SU-DHL-6 (cell line): ENCODE measurements around the gene DPAGT1.

Experiments
- H2AFZ ChIP-seq: fragments of 200-600 bp; sonication (generic); 2 replicates; pipeline ENCODE4 v1.6.1; 2014; ENCODE audit warnings: low read depth, mild to moderate bottlenecking, moderate library complexity, mixed read lengths, antibody characterized with exemption, low read length; ENCODE audit not compliant: severe bottlenecking
- H3F3A ChIP-seq: fragments of 200-600 bp; shearing (Covaris generic); 2 replicates; pipeline ENCODE4 v1.6.0; 2016; ENCODE audit warnings: antibody characterized with exemption, mild to moderate bottlenecking; ENCODE audit not compliant: insufficient read depth
- H3K27ac ChIP-seq: fragments of 200-600 bp; sonication (generic); 2 replicates; pipeline ENCODE4 v1.5.1; 2016; ENCODE audit warnings: low read depth, mild to moderate bottlenecking, low read length, moderate library complexity, mixed read lengths
- H3K27me3 ChIP-seq: fragments of 200-600 bp; sonication (generic), shearing (Covaris generic); 2 replicates; pipeline ENCODE4 v1.6.0; 2014; ENCODE audit warnings: mild to moderate bottlenecking, low read length
- H3K36me3 ChIP-seq: fragments of 200-600 bp; sonication (generic); 2 replicates; pipeline ENCODE4 v1.6.1; 2014; ENCODE audit warnings: mild to moderate bottlenecking, low read length, mixed read lengths
- H3K4me2 ChIP-seq: fragments of 300-600, 200-600 bp; shearing (Covaris generic), sonication (generic); 2 replicates; pipeline ENCODE4 v1.6.0; 2014; ENCODE audit warnings: low read length, low read depth, mild to moderate bottlenecking; ENCODE audit not compliant: poor library complexity, severe bottlenecking
- H3K4me3 ChIP-seq: fragments of 200-600 bp; sonication (generic); 2 replicates; pipeline ENCODE4 v1.5.1; 2014; ENCODE audit warnings: antibody characterized with exemption, low read length, mild to moderate bottlenecking, mixed read lengths; ENCODE audit not compliant: insufficient read depth, poor library complexity, severe bottlenecking
- H3K79me2 ChIP-seq: fragments of 200-600 bp; sonication (generic); 2 replicates; pipeline ENCODE4 v1.6.1; 2014; ENCODE audit warnings: mild to moderate bottlenecking, low read length, moderate library complexity; ENCODE audit not compliant: insufficient read depth
- H3K9ac ChIP-seq: fragments of 200-600 bp; sonication (generic); 2 replicates; pipeline ENCODE4 v1.7.0; 2014; ENCODE audit warnings: mild to moderate bottlenecking, low read length
- H3K9me2 ChIP-seq: fragments of 200-600 bp; sonication (generic); replicated peaks from 2 replicates; pipeline ENCODE4 v1.6.1; 2014; ENCODE audit warnings: low read length; ENCODE audit not compliant: insufficient read depth
- H3K9me3 ChIP-seq: fragments of 200-600 bp; sonication (generic); 2 replicates; pipeline ENCODE4 v1.6.1; 2014; ENCODE audit warnings: low read length, mixed read lengths; ENCODE audit not compliant: insufficient read depth
- H4K20me1 ChIP-seq: fragments of 200-600 bp; sonication (generic); 2 replicates; pipeline ENCODE4 v1.6.1; 2014; ENCODE audit warnings: low read depth, mild to moderate bottlenecking, antibody characterized with exemption, low read length, moderate library complexity, mixed read lengths
- CTCF ChIP-seq: fragments of 200-600 bp; sonication (generic); IDR thresholded peaks from one replicate; pipeline ENCODE4 v1.5.1; 2017; ENCODE audit warnings: antibody characterized with exemption, mild to moderate bottlenecking, low read length, moderate library complexity; ENCODE audit not compliant: insufficient read depth, poor library complexity, severe bottlenecking
- EZH2phosphoT487 ChIP-seq: fragments of 200-600 bp; sonication (generic), shearing (Covaris generic); conservative IDR thresholded peaks from 2 replicates; pipeline ENCODE4 v1.6.1; 2018; ENCODE audit warnings: mild to moderate bottlenecking, antibody characterized with exemption, low read length, moderate library complexity, mixed read lengths

Gene DPAGT1

DNA sequence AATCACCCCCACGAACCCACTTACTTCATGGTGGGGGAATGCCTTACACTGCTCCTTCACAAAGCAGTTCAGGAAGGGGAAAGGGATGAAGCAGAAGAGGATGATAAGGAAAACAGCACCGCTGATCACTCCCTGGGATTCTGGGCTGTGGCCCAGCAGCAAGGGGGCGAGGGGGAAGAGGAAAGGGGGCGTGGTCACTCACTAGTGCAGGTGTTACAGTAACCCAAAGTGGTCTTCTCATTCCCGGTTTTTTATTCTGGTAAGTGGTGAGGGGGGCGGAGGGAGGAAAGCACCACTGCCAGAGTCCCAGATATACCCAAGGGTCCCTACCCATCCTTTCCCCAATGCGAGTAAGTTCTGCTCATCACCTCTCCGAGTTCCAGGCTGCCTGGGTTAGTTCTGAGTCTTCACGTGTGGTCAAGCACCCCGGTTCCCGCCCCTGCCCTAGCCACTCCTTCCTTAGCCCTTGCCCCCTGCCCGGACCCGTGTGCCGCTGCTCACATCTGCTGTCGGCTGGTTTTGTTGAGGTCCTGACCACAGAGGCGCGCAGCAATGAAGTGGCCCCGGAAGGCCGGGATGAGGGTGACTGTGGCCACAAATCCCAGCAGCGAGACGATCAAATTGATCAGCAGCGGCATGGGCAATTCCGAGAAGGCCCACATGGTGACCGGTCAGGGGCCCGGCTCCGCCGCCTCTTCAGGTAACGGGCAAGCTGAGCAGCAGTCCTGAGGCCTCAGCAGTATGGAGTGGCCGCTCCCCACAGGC is 477 bp downstream of the DPAGT1 start:
- Histone ChIP-seq H3K36me3 (peaks cover 12% of the 10 kb centered on the region), H3K9me2 (no peaks in the 10 kb centered on the region), H3K9ac (peak overlapping the region; percentile 93), H3K4me3 (peak overlapping the region; percentile 72), H3K4me2 (peak overlapping the region; percentile 83), H3K27ac (peak overlapping the region; percentile 77), H2AFZ (peak overlapping the region; percentile 65), H3K79me2 (peaks cover 16% of the 10 kb centered on the region), H3F3A (peaks cover 36% of the 10 kb centered on the region), H3K9me3 (no peaks in the 10 kb centered on the region), H3K27me3 (no peaks in the 10 kb centered on the region), H4K20me1 (no peaks in the 10 kb centered on the region)
- no peak for TF ChIP-seq CTCF
- no peak for TF ChIP-seq EZH2phosphoT487

DNA sequence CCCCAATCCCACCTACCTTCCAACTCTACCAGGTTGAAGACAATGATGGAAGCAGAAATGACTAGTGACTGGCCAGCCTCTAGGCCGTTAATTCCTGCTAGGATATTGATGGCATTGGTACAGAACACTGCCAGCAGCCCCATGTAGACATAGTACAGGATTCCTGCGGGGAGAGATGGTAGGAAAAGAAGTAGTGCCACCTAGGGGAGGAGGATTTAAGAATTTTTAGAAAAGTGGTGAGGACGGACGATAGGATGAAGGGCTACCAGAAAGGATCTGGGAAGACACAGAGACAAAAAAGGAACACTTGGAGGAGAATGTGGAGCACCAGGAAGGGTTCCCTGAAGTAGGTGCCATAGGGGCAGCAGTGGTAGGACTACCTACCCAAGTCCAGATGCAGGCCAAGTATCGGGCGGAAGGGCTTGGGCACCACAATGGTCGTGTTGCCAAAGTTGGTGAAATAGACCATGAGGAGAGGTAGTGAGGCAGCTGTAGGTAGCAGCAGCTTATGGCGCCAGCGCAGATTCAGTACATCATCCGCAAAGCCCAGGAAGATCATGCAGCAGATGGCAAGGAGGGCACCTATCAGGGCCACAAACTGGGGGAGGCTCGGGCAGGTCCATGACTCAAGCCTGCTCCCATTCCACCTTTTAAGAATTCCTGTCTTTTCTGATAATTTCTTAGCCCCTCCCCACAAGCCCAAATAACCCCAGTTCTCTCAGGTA is 1.2 kb downstream of the DPAGT1 start:
- H3K9ac ChIP-seq = peak overlapping the region; percentile 93
- H3K79me2 ChIP-seq = peaks cover 16% of the 10 kb centered on the region
- H3K4me2 ChIP-seq = peak overlapping the region; percentile 83
- H3K27me3 ChIP-seq = no peaks in the 10 kb centered on the region
- H3K9me3 ChIP-seq = no peaks in the 10 kb centered on the region
- H3F3A ChIP-seq = peaks cover 38% of the 10 kb centered on the region
- H3K27ac ChIP-seq = peak overlapping the region; percentile 77
- H2AFZ ChIP-seq = no peak overlapping the region
- no peaks in the 10 kb centered on the region for H3K9me2 ChIP-seq
- H3K4me3 ChIP-seq = peak overlapping the region; percentile 72
- H3K36me3 ChIP-seq = peaks cover 13% of the 10 kb centered on the region
- no peaks in the 10 kb centered on the region for H4K20me1 ChIP-seq
- peak; percentile 22 for TF ChIP-seq CTCF
- TF ChIP-seq EZH2phosphoT487 = no peak

DNA sequence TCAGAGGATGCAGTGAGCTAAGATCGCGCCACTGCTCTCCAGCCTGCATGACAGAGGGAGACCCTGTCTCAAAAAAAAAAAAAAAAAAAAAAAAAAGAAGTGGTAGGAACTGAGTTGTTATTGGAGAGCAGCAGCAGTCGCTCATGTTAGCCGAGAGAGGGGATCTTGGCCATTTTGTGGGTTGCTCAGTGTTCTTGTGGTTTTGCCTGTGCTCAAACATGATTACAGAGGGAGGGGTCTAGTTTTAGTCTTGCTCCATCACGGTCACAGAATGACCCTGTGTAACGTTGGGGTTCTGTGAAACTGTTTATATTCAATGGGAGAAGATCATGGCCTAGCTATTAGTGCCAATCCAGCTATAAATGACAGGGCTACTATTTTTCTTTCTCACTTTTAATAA is 1.9 kb downstream of the DPAGT1 start:
- H3K79me2 ChIP-seq = peaks cover 21% of the 10 kb centered on the region
- no peaks in the 10 kb centered on the region for H3K27me3 ChIP-seq
- H2AFZ ChIP-seq = no peak overlapping the region
- H3K9ac ChIP-seq = no peak overlapping the region
- TF ChIP-seq CTCF (no peak), EZH2phosphoT487 (no peak)
- no peaks in the 10 kb centered on the region for H3K9me2 ChIP-seq
- H4K20me1 ChIP-seq = no peaks in the 10 kb centered on the region
- peaks cover 13% of the 10 kb centered on the region for H3K36me3 ChIP-seq
- no peak overlapping the region for H3K27ac ChIP-seq
- H3K4me3 ChIP-seq = no peak overlapping the region
- no peaks in the 10 kb centered on the region for H3K9me3 ChIP-seq
- peaks cover 38% of the 10 kb centered on the region for H3F3A ChIP-seq
- H3K4me2 ChIP-seq = peak overlapping the region; percentile 83
